ENCODE measurements around the gene HRC.

DNA sequence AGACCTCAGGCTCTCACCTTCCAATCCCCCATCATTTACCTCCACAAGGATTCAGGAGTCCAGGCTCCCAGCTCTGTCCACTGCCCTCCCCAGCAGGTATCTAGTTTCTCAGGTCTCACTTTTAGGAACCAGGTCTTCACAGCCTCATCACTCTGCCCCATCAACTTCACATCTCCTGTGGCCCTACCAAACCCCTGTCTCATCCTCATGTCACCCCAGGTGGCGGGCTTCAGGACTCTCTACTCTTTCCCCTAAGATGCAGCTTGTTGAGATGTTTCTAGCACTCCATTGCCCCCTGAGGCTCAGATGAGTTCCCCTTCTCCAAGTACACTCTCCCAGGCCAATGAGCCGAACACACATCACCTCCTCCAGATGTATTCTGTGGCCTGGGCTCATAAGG lies 34.3 kb downstream of the HRC start:
- TF ChIP-seq POLR2A (IDR thresholded peaks at IDR 0.05): no peak
- TF ChIP-seq, protein P1, sequence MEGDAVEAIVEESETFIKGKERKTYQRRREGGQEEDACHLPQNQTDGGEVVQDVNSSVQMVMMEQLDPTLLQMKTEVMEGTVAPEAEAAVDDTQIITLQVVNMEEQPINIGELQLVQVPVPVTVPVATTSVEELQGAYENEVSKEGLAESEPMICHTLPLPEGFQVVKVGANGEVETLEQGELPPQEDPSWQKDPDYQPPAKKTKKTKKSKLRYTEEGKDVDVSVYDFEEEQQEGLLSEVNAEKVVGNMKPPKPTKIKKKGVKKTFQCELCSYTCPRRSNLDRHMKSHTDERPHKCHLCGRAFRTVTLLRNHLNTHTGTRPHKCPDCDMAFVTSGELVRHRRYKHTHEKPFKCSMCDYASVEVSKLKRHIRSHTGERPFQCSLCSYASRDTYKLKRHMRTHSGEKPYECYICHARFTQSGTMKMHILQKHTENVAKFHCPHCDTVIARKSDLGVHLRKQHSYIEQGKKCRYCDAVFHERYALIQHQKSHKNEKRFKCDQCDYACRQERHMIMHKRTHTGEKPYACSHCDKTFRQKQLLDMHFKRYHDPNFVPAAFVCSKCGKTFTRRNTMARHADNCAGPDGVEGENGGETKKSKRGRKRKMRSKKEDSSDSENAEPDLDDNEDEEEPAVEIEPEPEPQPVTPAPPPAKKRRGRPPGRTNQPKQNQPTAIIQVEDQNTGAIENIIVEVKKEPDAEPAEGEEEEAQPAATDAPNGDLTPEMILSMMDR (IDR thresholded peaks at IDR 0.05): no peak
